Right lobe of liver (tissue), 4 donors: ENCODE measurements around the gene AGFG2.

Source experiments
- POLR2A ChIP-seq: fragments of 450-650 bp; IDR thresholded peaks from one replicate; pipeline ENCODE4 v1.6.1; 2017; ENCODE audit warnings: antibody characterized with exemption, mild to moderate bottlenecking
- TF ChIP-seq, protein P1 (sequence below), 4 donors: fragments of 200-600 bp in 3 of 4; fragments of 450-650 bp in 1 of 4; IDR thresholded peaks; one replicate each; pipeline versions ENCODE4 v1.5.1 to v1.8.0; 2016 to 2022; ENCODE audit warnings: antibody characterized with exemption in 4 of 4, mild to moderate bottlenecking in 2 of 4
- donor health status: DM: no; HTN: no; CAD: no.
- donor health status: DM: no; HTN: no; CAD: no.
- donor health status: DM: no; HTN: yes; CAD: no.

DNA sequence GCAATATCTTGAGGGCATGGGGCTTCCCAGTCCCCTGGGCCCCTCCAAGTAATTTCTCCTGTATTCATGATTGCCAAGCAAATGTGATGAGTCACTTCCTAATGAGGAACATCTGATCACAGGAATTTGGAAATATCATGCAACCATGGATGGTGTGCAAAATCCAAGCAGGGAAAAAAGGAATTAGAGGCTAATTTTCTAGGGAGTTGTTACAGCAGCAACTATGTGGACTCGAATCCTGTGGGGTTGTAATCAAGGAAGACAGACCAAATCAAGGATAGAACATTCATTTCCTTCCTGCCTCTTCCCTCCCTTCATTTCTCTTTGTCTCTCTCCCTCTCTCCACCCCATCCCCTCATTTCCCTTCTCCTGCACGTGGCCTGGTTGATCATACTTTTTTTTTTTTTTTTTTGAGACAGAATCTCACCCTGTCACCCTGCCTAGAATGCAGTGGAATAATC, 23.9 kb upstream of the AGFG2 start:
- TF ChIP-seq, protein P1, sequence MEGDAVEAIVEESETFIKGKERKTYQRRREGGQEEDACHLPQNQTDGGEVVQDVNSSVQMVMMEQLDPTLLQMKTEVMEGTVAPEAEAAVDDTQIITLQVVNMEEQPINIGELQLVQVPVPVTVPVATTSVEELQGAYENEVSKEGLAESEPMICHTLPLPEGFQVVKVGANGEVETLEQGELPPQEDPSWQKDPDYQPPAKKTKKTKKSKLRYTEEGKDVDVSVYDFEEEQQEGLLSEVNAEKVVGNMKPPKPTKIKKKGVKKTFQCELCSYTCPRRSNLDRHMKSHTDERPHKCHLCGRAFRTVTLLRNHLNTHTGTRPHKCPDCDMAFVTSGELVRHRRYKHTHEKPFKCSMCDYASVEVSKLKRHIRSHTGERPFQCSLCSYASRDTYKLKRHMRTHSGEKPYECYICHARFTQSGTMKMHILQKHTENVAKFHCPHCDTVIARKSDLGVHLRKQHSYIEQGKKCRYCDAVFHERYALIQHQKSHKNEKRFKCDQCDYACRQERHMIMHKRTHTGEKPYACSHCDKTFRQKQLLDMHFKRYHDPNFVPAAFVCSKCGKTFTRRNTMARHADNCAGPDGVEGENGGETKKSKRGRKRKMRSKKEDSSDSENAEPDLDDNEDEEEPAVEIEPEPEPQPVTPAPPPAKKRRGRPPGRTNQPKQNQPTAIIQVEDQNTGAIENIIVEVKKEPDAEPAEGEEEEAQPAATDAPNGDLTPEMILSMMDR (IDR thresholded peaks at IDR 0.05), result no peak
- TF ChIP-seq POLR2A, result no peak
